ENCODE results near the gene TRPC4AP. TPM values are rescaled to one million over a fixed set of nuclear protein-coding genes. Genes with fewer than 3 reads are reported as not detected.

The TRPC4AP gene
- total RNA-seq, 4 donors from 2014 or later, result 53.3 to 76.8 (median 73.5) TPM

DNA sequence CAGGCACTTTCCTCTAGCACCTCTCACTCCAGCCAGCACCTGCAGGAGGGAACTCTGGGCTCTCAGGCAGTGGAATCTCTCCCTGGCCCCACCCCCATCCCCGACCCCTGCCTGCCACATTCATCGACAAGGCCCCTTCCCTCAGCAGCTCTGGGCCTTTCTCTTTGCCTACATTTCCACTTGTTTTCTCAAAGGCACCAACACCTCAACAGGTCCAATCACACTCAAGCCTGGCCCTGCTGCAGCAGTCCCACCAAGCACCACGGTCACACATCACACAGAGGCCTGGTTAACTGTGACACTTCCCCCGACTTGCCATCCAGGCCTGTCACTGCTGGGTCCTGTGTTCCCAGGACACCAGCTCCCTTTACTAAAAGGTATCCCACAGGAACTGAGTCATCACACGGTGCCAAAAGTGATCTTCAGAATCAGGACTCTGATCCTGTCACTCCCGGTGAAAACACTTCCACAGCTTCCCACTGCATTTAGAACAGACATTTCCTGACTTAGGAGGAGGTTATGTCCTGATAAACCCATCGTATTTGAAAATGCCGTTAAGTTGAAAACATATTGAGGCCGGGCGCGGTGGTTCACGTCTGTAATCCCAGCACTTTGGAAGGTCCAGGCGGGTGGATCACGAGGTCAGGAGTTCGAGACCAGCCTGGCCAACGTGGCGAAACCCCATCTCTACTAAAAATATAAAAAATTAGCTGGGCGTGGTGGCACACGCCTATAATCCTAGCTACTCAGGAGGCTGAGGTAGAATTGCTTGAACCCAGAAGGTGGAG lies 82.0 kb downstream of the TRPC4AP start:
- H3K27me3 ChIP-seq, result no peaks in the 10 kb centered on the region
- peaks cover 63 to 89% of the 10 kb centered on the region in 2 donors for H3K36me3 ChIP-seq
- H3K4me1 ChIP-seq, result no peaks in the 10 kb centered on the region
- intact Hi-C loops (cut with DNase I), result no loop called here
- 90% methylated on average over 19 of the region's 19 CpGs for WGBS, 2 donors
- no peaks in the 10 kb centered on the region for H3K9me3 ChIP-seq
- TF ChIP-seq, protein P1, sequence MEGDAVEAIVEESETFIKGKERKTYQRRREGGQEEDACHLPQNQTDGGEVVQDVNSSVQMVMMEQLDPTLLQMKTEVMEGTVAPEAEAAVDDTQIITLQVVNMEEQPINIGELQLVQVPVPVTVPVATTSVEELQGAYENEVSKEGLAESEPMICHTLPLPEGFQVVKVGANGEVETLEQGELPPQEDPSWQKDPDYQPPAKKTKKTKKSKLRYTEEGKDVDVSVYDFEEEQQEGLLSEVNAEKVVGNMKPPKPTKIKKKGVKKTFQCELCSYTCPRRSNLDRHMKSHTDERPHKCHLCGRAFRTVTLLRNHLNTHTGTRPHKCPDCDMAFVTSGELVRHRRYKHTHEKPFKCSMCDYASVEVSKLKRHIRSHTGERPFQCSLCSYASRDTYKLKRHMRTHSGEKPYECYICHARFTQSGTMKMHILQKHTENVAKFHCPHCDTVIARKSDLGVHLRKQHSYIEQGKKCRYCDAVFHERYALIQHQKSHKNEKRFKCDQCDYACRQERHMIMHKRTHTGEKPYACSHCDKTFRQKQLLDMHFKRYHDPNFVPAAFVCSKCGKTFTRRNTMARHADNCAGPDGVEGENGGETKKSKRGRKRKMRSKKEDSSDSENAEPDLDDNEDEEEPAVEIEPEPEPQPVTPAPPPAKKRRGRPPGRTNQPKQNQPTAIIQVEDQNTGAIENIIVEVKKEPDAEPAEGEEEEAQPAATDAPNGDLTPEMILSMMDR (IDR thresholded peaks at IDR 0.05), result no peak
- TF ChIP-seq POLR2A (IDR thresholded peaks at IDR 0.05), result no peak
- no peak overlapping the region for H3K27ac ChIP-seq
- DNase-seq, result no peak
- H3K4me3 ChIP-seq (replicated peaks in 1 of 3), result no peak overlapping the region

DNA sequence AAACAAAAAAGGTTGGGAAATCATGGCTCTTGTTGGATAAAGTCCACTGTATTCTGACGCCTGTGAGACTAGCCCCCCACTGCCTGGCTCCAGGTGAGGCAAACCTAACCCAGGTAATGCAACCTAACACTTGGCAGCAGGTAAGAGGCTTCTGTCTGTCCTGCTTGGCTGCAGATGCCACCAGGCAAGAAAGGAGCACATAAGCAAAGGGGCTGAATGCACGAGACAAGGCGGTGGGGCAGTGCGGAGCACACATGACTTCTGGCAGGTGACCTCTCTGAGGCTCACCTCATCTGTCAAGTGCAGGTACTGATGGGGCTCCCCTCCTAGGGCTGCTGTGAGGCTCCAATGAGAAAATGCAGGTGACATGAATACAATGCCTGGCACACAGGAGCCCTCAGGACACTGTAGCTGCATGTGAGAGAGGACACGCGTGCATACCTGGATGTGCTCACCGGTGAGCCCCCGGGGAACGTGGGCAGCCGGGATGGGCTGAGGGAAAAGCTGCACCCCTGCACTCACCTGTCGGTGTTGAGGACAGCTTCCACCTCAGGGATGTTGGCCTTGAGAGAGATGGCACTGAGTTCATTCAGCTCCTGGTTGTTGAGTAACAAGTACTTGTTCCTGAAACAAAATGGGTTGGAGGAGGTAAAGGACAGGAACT lies 82.8 kb downstream of the TRPC4AP start:
- WGBS, 2 donors, result 95% methylated on average over 11 of the region's 11 CpGs
- H3K27me3 ChIP-seq, result no peaks in the 10 kb centered on the region
- H3K36me3 ChIP-seq, result peaks cover 67 to 90% of the 10 kb centered on the region in 2 donors
- H3K4me3 ChIP-seq (replicated peaks in 1 of 3), result no peak overlapping the region
- TF ChIP-seq POLR2A (IDR thresholded peaks at IDR 0.05), result no peak
- TF ChIP-seq, protein P1 (IDR thresholded peaks at IDR 0.05), result no peak
- H3K4me1 ChIP-seq, result no peaks in the 10 kb centered on the region
- H3K9me3 ChIP-seq, result no peaks in the 10 kb centered on the region
- no peak for DNase-seq
- no peak overlapping the region for H3K27ac ChIP-seq
- intact Hi-C loops (cut with DNase I), result no loop called here

DNA sequence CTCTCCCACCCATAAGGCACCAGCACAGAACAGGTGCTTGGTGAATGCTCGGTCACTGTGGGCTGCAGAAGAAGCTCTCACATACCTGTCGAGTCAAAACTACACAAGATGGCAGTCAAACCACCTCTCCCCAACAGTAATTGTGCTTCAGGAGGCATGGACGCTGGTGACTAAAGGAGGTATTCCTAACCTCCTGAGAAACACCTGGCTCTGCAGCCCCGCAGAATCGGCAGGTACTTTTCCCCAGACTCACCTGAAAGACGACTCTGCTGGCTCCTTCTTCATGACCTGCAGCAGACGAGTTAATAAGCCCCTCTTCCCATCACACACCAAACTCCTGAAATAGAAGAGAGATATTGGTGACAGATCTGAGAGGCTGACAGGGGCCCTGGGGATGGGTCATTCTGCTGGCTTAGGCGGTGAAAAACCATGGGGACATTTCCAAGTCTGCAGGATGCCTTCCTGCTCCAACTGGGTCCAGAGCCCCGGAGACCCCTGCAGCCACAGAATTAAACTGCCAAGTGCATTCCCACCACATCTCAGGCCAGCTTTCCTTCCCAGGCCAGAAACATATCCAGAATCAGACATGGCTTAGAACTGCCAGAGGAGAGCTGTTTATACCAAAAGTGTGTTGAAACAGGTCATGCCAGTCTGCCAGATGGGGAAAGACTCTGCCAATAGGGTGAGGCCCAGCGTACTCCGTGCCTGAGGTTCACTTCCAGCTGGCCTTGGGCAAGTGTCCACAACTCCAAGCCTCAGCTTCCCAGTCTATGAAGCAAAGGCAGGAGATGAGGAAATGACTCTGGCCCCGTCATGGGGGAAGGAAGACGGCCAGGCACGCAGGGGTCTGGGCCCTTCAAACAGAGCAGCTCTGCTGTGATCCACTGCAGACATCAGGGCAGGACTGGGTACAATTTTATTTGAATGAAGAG lies 83.9 kb downstream of the TRPC4AP start:
- H3K27me3 ChIP-seq, result no peaks in the 10 kb centered on the region
- WGBS, 2 donors, result 92 to 94% methylated on average over 14 of the region's 14 CpGs
- H3K4me3 ChIP-seq (replicated peaks in 1 of 3), result no peak overlapping the region
- TF ChIP-seq, protein P1 (IDR thresholded peaks at IDR 0.05), result no peak
- TF ChIP-seq POLR2A (IDR thresholded peaks at IDR 0.05), result no peak
- no peaks in the 10 kb centered on the region for H3K4me1 ChIP-seq
- H3K27ac ChIP-seq, result no peak overlapping the region
- H3K9me3 ChIP-seq, result no peaks in the 10 kb centered on the region
- peaks cover 70 to 93% of the 10 kb centered on the region in 2 donors for H3K36me3 ChIP-seq
- DNase-seq, result no peak
- intact Hi-C loops (cut with DNase I), result no loop called here

DNA sequence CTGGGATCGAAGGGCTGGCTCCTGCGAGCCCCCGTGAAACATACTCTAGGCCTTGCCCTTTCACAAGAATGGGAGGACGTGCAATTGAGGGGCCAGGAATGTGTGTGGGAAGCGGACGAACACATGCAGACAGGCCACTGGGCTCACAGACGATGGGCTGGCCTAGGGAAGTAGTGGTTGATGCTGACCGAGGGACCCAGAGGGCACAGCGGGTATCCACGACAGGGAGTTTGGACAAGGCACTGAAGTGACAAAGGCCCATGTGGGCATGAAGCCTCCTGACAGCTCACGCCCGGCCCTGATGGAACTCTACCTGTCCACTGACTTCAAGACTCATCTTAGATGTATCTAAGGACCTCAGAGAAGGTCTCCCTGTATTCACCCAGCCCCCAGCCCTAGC lies 84.7 kb downstream of the TRPC4AP start:
- Histone ChIP-seq H3K27me3 (no peaks in the 10 kb centered on the region), H3K4me1 (no peaks in the 10 kb centered on the region), H3K9me3 (no peaks in the 10 kb centered on the region), H3K4me3 (replicated peaks in 1 of 3) (no peak overlapping the region), H3K27ac (no peak overlapping the region), H3K36me3 (peaks cover 78 to 93% of the 10 kb centered on the region in 2 donors)
- WGBS, 2 donors, result 89 to 96% methylated on average over 12 of the region's 12 CpGs
- intact Hi-C loops (cut with DNase I), result no loop called here
- TF ChIP-seq, protein P1 (IDR thresholded peaks at IDR 0.05), result no peak
- no peak for TF ChIP-seq POLR2A (IDR thresholded peaks at IDR 0.05)
- no peak for DNase-seq

All from thyroid gland (tissue), 4 donors.